BLaER1 (cell line): ENCODE results near the gene PLA2G1B.

Source experiments
- H3K27ac ChIP-seq: shearing (Covaris generic); formaldehyde crosslinking; 2 replicates; pipeline ENCODE4 v1.8.1; 2022
- H3K27me3 ChIP-seq: shearing (Covaris generic); formaldehyde crosslinking; 2 replicates; pipeline ENCODE4 v1.8.1; 2022
- H3K36me3 ChIP-seq: shearing (Covaris generic); formaldehyde crosslinking; 2 replicates; pipeline ENCODE4 v1.8.1; 2022
- H3K4me1 ChIP-seq: shearing (Covaris generic); formaldehyde crosslinking; 2 replicates; pipeline ENCODE4 v1.8.1; 2022
- H3K4me2 ChIP-seq: shearing (Covaris generic); formaldehyde crosslinking; 2 replicates; pipeline ENCODE4 v1.8.1; 2022
- H3K4me3 ChIP-seq: shearing (Covaris generic); formaldehyde crosslinking; 2 replicates; pipeline ENCODE4 v1.8.1; 2022
- H3K9ac ChIP-seq: shearing (Covaris generic); formaldehyde crosslinking; 2 replicates; pipeline ENCODE4 v1.8.1; 2022
- H3K9me3 ChIP-seq: shearing (Covaris generic); formaldehyde crosslinking; 2 replicates; pipeline ENCODE4 v1.8.1; 2022
- H4K20me1 ChIP-seq: shearing (Covaris generic); formaldehyde crosslinking; 2 replicates; pipeline ENCODE4 v1.8.1; 2022
- Cebpa-rat ChIP-seq: shearing (Covaris generic); IDR thresholded peaks from 2 replicates; pipeline ENCODE4 v1.8.1; 2022

PLA2G1B gene

DNA sequence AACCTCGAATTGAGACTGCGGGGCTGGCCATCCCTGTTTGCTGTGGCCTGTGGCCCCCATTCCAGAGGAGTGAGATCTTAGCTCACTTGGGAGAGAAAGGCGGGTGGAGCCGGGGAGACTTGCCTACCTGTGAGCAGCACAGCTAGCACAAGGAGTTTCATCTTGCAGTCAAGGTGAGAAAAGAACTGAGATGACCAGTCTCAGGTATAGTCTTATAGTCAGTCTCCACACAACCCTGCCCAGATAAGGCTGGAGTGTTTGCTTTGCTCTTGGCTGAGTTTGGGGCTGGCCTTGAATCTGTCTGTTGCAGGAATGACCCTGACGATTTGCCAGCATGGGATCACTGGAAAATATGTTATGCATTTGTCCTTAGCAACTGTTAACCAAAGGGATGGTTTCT, at the start of gene PLA2G1B:
PLA2G1B (minus strand) TSS at position 187 of the 400 bp plus-strand sequence; CDS start at position 161, 26 bp downstream.
- Histone ChIP-seq H3K27me3 (no peaks in the 10 kb centered on the region), H4K20me1 (no peaks in the 10 kb centered on the region), H3K4me3 (no peak within 1 kb of the TSS), H3K36me3 (no peaks in the 10 kb centered on the region), H3K27ac (no peak within 1 kb of the TSS), H3K4me1 (no peaks in the 10 kb centered on the region; the same call in 1 of the 2 replicates), H3K9ac (no peak within 1 kb of the TSS), H3K4me2 (no peak within 1 kb of the TSS), H3K9me3 (no peaks in the 10 kb centered on the region)
- no peak for TF ChIP-seq Cebpa-rat

GRCh38 chr12:120376934-120377572, 49.5 kb upstream of the PLA2G1B start:
- Histone ChIP-seq H3K9ac (peak overlapping the region; percentile 12; the same call in 1 of the 2 replicates), H3K4me1 (peaks cover 12% of the 10 kb centered on the region), H3K27me3 (peaks cover 19% of the 10 kb centered on the region), H3K4me2 (peak overlapping the region; percentile 34), H3K36me3 (no peaks in the 10 kb centered on the region), H3K4me3 (no peak overlapping the region), H3K27ac (no peak overlapping the region), H3K9me3 (no peaks in the 10 kb centered on the region), H4K20me1 (no peaks in the 10 kb centered on the region)
- TF ChIP-seq Cebpa-rat: no peak

DNA sequence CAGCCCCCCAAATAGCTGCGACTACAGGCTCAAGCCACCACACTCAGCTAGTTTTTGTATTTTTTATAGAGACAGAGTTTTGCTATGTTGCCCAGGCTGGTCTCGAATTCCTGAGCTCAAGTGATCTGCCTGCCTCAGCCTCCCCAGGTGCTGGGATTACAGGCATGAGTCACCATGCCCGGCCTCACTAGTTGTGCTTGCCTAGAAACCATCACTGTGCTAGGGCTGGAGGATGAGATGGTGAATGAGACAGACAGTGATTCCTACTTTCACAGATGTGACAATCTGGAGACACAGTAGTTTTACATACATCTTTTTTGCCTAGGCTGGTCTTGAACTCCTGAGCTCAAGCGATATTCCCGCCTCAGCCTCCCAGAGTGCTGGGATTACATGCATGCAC, 48.8 kb upstream of the PLA2G1B start:
- Histone ChIP-seq H3K4me3 (no peak overlapping the region), H3K9ac (no peak overlapping the region), H3K27me3 (peaks cover 25% of the 10 kb centered on the region)

DNA sequence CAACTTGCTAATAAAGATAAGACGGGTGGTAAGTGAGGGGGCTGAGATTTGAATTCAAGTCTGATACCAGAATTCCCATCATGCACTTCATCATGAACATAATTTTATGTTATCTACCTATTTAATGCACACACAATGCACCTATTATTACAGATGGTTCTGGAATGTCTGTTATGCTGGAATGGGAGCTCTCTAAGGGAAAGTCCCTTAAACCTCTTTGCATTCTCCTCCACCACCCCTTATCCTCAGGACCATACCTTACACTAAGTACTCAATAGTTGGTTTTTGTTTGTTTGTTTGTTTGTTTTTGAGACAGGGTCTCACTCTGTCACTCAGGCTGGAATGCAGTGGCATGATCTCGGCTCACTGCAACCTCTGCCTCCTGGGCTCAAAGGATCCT, 48.4 kb upstream of the PLA2G1B start:
- Histone ChIP-seq H3K9me3 (no peaks in the 10 kb centered on the region), H4K20me1 (peaks cover 3% of the 10 kb centered on the region; the same call in 1 of the 2 replicates), H3K4me1 (peaks cover 12% of the 10 kb centered on the region), H3K27ac (no peak overlapping the region), H3K27me3 (peaks cover 29% of the 10 kb centered on the region), H3K4me2 (no peak overlapping the region), H3K36me3 (no peaks in the 10 kb centered on the region), H3K9ac (no peak overlapping the region), H3K4me3 (no peak overlapping the region)
- TF ChIP-seq Cebpa-rat: no peak

More for the DNA sequence above, 48.8 kb upstream of the PLA2G1B start:
- H3K9me3 ChIP-seq: no peaks in the 10 kb centered on the region
- H3K4me2 ChIP-seq: peak overlapping the region; percentile 34; the same call in 1 of the 2 replicates
- no peak for TF ChIP-seq Cebpa-rat
- H3K27ac ChIP-seq: no peak overlapping the region
- no peaks in the 10 kb centered on the region for H3K36me3 ChIP-seq
- H3K4me1 ChIP-seq: peaks cover 12% of the 10 kb centered on the region
- H4K20me1 ChIP-seq: no peaks in the 10 kb centered on the region; the same call in 1 of the 2 replicates

GRCh38 chr12:120373683-120374082, 46.1 kb upstream of the PLA2G1B start:
- Histone ChIP-seq H3K27ac (no peak overlapping the region), H3K4me1 (peaks cover 18% of the 10 kb centered on the region), H3K4me2 (no peak overlapping the region), H3K9ac (no peak overlapping the region), H4K20me1 (peaks cover 20% of the 10 kb centered on the region; the same call in 1 of the 2 replicates), H3K4me3 (no peak overlapping the region), H3K36me3 (no peaks in the 10 kb centered on the region), H3K9me3 (no peaks in the 10 kb centered on the region), H3K27me3 (peaks cover 53% of the 10 kb centered on the region)
- TF ChIP-seq Cebpa-rat: no peak

GRCh38 chr12:120370343-120371243, 43.0 kb upstream of the PLA2G1B start:
- Histone ChIP-seq H3K27ac (no peak overlapping the region), H3K4me2 (no peak overlapping the region), H3K9me3 (no peaks in the 10 kb centered on the region), H3K4me1 (0 out of 2 replicates have a peak, but pooled peaks cover 8% of the 10 kb centered on the region), H3K4me3 (no peak overlapping the region), H3K36me3 (no peaks in the 10 kb centered on the region), H3K9ac (no peak overlapping the region), H4K20me1 (peaks cover 20% of the 10 kb centered on the region; the same call in 1 of the 2 replicates), H3K27me3 (peaks cover 77% of the 10 kb centered on the region)
- no peak for TF ChIP-seq Cebpa-rat

GRCh38 chr12:120369603-120370342, 42.2 kb upstream of the PLA2G1B start:
- no peak for TF ChIP-seq Cebpa-rat
- H3K27me3 ChIP-seq: peaks cover 85% of the 10 kb centered on the region
- peak overlapping the region; percentile 64 for H3K4me3 ChIP-seq
- no peak overlapping the region for H3K9ac ChIP-seq
- H3K9me3 ChIP-seq: no peaks in the 10 kb centered on the region
- no peaks in the 10 kb centered on the region for H3K36me3 ChIP-seq
- H3K4me1 ChIP-seq: 0 out of 2 replicates have a peak, but pooled peaks cover 8% of the 10 kb centered on the region
- H4K20me1 ChIP-seq: peaks cover 20% of the 10 kb centered on the region; the same call in 1 of the 2 replicates
- peak overlapping the region; percentile 85 for H3K4me2 ChIP-seq
- no peak overlapping the region for H3K27ac ChIP-seq

DNA sequence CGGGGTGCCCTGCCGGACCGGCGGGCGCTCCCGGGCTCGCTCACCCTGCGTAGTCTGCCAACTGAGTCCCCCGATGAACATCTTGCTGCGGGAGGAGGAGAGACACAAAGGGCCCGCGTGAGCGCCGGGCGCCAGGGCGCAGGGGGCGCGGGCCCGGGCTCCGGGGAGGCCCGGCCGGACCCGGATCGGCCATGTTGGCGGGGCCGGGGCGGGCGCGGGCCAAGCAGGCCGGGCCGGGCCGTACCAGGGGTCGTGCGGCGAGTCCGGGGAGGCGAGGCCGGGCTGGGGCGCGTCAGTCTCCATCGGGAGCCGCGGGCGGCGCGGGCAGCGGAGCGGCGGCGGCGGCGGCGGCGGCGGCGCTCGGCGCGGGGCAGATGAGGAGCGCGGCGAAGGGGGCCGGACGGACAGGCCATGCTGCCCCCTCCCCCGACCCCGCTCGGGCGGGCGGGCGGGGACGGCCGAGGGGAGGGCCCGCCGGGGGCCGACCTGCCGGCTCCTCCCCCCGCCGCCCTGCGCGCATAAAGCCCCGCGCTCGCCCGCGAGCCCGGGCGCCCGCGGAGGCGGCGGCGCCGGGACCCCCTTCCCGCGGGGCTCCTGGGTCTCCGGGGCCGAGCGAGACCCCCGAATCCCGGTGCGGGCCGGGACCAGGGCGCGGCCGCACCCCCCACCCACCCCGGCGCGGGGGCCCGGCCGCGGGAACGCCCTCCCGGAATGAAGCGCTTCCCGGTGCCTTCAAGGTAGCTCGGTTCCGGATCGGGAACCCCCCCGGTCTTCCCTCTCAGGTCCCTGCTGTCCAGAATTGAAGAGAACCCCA, 41.4 kb upstream of the PLA2G1B start, which contains the start of gene MSI1:
MSI1 (minus strand) TSS at position 376 of the 814 bp plus-strand sequence; CDS start at position 303, 73 bp downstream.
- Histone ChIP-seq H3K36me3 (no peaks in the 10 kb centered on the region), H3K4me1 (0 out of 2 replicates have a peak, but pooled peaks cover 8% of the 10 kb centered on the region), H3K9me3 (no peaks in the 10 kb centered on the region), H3K27me3 (peaks cover 93% of the 10 kb centered on the region), H4K20me1 (peaks cover 20% of the 10 kb centered on the region; the same call in 1 of the 2 replicates), H3K9ac (no peak within 1 kb of the TSS), H3K4me3 (peak within 1 kb of the TSS; percentile 64), H3K4me2 (peak within 1 kb of the TSS; percentile 85), H3K27ac (no peak within 1 kb of the TSS)
- no peak for TF ChIP-seq Cebpa-rat
